Progenitor cell of endocrine pancreas (in vitro differentiated cells): ENCODE measurements around the gene SPRR5. TPM values are rescaled to one million over a fixed set of nuclear protein-coding genes. Genes with fewer than 3 reads are reported as not detected.
A peak's percentile ranks its signal among the peaks of the same experiment; 100 is the strongest.

Source experiments
- DNase-seq: peaks from one replicate; pipeline ENCODE4 v3.0.0; 2021; ENCODE audit warnings: low spot score; ENCODE audit not compliant: unreplicated experiment
- H3K27ac Mint-ChIP-seq: 2 replicates; pipeline ENCODE4 v1.8.0; 2021; ENCODE audit warnings: mild to moderate bottlenecking, moderate library complexity, mixed read lengths
- H3K27me3 Mint-ChIP-seq: 2 replicates; pipeline ENCODE4 v1.8.0; 2021; ENCODE audit warnings: mixed read lengths
- H3K36me3 Mint-ChIP-seq: 2 replicates; pipeline ENCODE4 v1.8.0; 2022; ENCODE audit warnings: mixed read lengths; ENCODE audit not compliant: insufficient read depth
- H3K4me1 Mint-ChIP-seq: 2 replicates; pipeline ENCODE4 v1.8.0; 2021; ENCODE audit warnings: low read depth, mixed read lengths
- H3K4me3 Mint-ChIP-seq: 2 replicates; pipeline ENCODE4 v1.8.0; 2021; ENCODE audit warnings: low read depth, mild to moderate bottlenecking, moderate library complexity, mixed read lengths
- H3K9me3 Mint-ChIP-seq: 2 replicates; pipeline ENCODE4 v1.8.0; 2021; ENCODE audit warnings: low read depth, mixed read lengths
- total RNA-seq: library from RNA; stranded (reverse); gene quantifications from 2 replicates; pipeline ENCODE4 v1.2.1, GENCODE V29; 2021
- TF ChIP-seq, protein P1 (sequence below): fragments of 200-600 bp; sonication (generic); IDR thresholded peaks from one replicate; pipeline ENCODE4 v1.5.0; 2021; ENCODE audit warnings: antibody characterized with exemption, mild to moderate bottlenecking; ENCODE audit not compliant: unreplicated experiment

The SPRR5 gene
- total RNA-seq, 1 donor from 2014 or later: not detected

DNA sequence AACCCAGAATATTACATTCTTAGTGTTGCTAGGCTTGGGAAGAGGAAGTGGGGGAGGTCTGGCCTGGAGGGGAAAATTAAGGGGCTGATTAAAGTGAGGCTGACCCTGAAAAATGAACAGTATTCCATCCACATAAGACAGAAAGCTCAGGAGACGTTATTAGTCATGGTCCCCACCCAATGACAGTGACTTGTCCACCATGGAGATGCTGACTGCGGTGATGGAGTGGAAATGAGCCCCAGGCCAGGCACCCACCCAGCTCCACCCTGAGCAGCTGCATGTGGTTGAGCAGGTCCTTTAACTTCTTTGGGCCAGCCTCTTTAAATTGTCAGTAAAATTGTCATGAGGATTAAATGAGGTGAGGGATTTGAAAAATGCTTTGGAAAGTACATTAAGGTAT is 22.0 kb downstream of the SPRR5 start:
- no peak for DNase-seq
- Mint-ChIP-seq H3K9me3 (peaks cover 3% of the 10 kb centered on the region), H3K4me3 (no peak overlapping the region), H3K27me3 (no peaks in the 10 kb centered on the region), H3K4me1 (no peaks in the 10 kb centered on the region), H3K36me3 (no peaks in the 10 kb centered on the region), H3K27ac (no peak overlapping the region)
- TF ChIP-seq, protein P1, sequence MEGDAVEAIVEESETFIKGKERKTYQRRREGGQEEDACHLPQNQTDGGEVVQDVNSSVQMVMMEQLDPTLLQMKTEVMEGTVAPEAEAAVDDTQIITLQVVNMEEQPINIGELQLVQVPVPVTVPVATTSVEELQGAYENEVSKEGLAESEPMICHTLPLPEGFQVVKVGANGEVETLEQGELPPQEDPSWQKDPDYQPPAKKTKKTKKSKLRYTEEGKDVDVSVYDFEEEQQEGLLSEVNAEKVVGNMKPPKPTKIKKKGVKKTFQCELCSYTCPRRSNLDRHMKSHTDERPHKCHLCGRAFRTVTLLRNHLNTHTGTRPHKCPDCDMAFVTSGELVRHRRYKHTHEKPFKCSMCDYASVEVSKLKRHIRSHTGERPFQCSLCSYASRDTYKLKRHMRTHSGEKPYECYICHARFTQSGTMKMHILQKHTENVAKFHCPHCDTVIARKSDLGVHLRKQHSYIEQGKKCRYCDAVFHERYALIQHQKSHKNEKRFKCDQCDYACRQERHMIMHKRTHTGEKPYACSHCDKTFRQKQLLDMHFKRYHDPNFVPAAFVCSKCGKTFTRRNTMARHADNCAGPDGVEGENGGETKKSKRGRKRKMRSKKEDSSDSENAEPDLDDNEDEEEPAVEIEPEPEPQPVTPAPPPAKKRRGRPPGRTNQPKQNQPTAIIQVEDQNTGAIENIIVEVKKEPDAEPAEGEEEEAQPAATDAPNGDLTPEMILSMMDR: no peak

DNA sequence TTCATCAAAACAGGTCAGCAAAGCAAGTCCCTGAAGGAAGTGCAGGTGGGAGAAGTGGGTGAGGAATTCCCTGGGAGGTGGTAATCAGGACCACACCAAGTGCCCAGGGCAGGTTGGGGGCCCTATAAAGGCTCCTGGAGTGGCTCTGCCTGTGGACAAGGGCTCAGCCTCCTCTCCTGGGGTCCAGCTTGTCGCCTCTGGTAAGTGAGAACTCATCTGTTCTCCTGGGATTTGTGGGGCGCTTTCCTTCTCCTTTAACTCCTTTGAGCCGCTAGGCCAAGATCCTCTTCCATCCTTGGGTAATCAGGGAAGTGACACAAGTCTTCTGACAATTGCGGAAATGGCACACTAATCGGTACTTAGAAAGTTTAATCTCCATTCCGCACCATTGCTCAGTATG is 23.5 kb downstream of the SPRR5 start, which contains the start of gene SPRR4:
Gene SPRR4, plus strand, starts transcription at position 154 of the 400 bp plus-strand sequence. CDS start 1,243 bp downstream, outside the sequence.
- Mint-ChIP-seq H3K36me3 (no peaks in the 10 kb centered on the region), H3K27ac (no peak within 1 kb of the TSS), H3K9me3 (peaks cover 6% of the 10 kb centered on the region), H3K4me3 (no peak within 1 kb of the TSS), H3K4me1 (no peaks in the 10 kb centered on the region), H3K27me3 (no peaks in the 10 kb centered on the region)
- no peak for DNase-seq
- TF ChIP-seq, protein P1: no peak

DNA sequence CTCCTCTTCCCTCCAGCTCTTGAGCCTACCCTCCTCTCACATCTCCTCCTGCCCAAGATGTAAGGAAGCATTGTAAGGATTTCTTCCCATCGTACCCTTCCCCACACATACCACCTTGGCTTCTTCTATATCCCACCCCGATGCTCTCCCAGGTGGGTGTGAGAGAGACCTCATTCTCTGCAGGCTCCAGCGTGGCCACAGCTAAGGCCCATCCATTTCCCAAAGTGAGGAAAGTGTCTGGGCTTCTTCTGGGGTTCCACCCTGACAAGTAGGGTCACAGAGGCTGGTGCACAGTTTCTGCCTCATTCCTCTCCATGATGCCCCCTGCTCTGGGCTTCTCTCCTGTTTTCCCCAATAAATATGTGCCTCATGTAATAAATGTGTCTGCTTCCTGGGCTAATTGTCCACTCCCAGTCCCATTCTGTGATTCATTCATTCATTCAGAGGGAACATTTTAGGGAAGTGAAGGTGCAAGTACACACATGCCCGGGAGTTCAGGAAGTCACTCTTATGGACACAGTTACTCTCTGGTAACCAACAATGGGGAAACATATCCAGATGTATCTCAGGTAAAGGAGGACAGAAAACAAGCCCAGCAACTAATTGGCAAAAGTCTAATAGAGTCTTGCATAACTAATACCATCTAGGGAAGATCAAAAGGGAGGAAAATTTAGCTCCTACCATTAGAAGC is 25.3 kb downstream of the SPRR5 start:
- no peak for DNase-seq
- no peaks in the 10 kb centered on the region for H3K36me3 Mint-ChIP-seq
- H3K9me3 Mint-ChIP-seq: peaks cover 6% of the 10 kb centered on the region
- no peaks in the 10 kb centered on the region for H3K27me3 Mint-ChIP-seq
- no peaks in the 10 kb centered on the region for H3K4me1 Mint-ChIP-seq
- no peak overlapping the region for H3K4me3 Mint-ChIP-seq
- H3K27ac Mint-ChIP-seq: no peak overlapping the region
- TF ChIP-seq, protein P1: no peak

DNA sequence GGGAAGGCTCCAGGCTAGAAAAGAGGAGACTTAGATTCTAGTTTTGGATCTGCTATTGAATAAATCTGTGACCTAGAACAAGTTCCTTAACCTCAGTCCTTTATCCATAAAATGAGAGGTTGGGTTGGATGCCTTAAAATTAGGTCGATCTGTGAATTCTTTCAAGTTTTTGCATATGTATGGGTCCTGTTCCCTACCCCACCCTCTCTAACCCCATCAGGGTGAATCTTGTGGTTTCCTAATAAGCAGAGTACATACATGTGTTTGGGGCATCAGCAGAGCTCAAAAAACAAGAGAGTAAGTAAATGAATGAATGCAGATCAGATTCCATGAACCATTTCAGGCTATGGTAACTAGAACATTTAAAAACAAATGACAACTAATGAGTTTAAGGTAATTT is 29.7 kb downstream of the SPRR5 start:
- Mint-ChIP-seq H3K9me3 (peaks cover 6% of the 10 kb centered on the region), H3K4me1 (peaks cover 10% of the 10 kb centered on the region), H3K27ac (no peak overlapping the region), H3K4me3 (no peak overlapping the region), H3K36me3 (no peaks in the 10 kb centered on the region), H3K27me3 (no peaks in the 10 kb centered on the region)
- DNase-seq: no peak
- TF ChIP-seq, protein P1: no peak

DNA sequence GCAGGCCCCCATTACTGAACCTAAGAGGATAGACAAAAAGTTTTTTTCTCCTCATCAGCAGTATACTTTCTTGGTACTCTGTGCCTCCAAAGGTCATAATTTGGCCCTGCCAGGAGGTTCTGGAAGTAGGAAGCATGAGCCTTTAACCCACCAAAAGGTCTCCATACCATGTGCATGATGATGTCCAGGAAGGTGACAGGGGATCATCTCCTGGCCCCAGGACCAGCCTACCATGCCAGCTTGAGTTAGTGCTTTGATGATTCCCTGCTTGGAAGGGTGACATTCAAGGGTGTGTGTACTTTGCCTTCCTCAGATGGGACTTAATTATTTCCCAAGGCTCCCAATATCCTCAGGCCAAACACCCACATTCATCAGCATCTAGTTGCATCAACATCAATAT is 30.6 kb downstream of the SPRR5 start:
- Mint-ChIP-seq H3K36me3 (no peaks in the 10 kb centered on the region), H3K9me3 (peaks cover 6% of the 10 kb centered on the region), H3K4me1 (peaks cover 10% of the 10 kb centered on the region), H3K27me3 (no peaks in the 10 kb centered on the region), H3K4me3 (no peak overlapping the region), H3K27ac (peak overlapping the region; percentile 47)
- TF ChIP-seq, protein P1: no peak
- DNase-seq: no peak
